GM12892 (cell line): ENCODE data around the gene YJEFN3.

Experiments
- POLR2A ChIP-seq: IDR thresholded peaks from 2 replicates; pipeline ENCODE4 v1.6.1; 2011; ENCODE audit warnings: low read depth, low read length, control low read depth
- POLR2AphosphoS5 ChIP-seq: IDR thresholded peaks from 2 replicates; pipeline ENCODE4 v1.6.1; 2011; ENCODE audit warnings: low read depth, low read length, control low read depth
- TAF1 ChIP-seq: IDR thresholded peaks from 2 replicates; pipeline ENCODE4 v1.6.1; 2011; ENCODE audit warnings: low read depth, mild to moderate bottlenecking, control low read depth, low read length, borderline replicate concordance

- no peak for TF ChIP-seq POLR2A
- no peak for TF ChIP-seq POLR2AphosphoS5
- no peak for TF ChIP-seq TAF1
These were observed 31.2 kb downstream of the YJEFN3 start for GRCh38 chr19:19559931-19560330.
